Neural progenitor cell (in vitro differentiated cells): Measurements from ENCODE around the gene DDOST.

Source experiments
- CTCF ChIP-seq: fragments of 200-600 bp; sonication (generic); IDR thresholded peaks from 2 replicates; pipeline ENCODE4 v1.5.1; 2017; ENCODE audit warnings: antibody characterized with exemption, mild to moderate bottlenecking
- EZH2 ChIP-seq: fragments of 200-600 bp; sonication (generic); IDR thresholded peaks from 2 replicates; pipeline ENCODE4 v1.6.1; 2017; ENCODE audit warnings: antibody characterized with exemption, mild to moderate bottlenecking, moderate library complexity

GRCh38 chr1:20702416-20702815, 41.2 kb upstream of the DDOST start:
- TF ChIP-seq CTCF (peak; percentile 28), EZH2 (no peak)
